HG02623 (cell line): ENCODE measurements around the gene OR10A6.

Experiments used
- ATAC-seq: cut with Tn5 transposase; IDR thresholded peaks from one replicate; pipeline ENCODE4 v1.9.1; 2021; ENCODE audit warnings: moderate library complexity; ENCODE audit not compliant: unreplicated experiment

OR10A6 gene, protein sequence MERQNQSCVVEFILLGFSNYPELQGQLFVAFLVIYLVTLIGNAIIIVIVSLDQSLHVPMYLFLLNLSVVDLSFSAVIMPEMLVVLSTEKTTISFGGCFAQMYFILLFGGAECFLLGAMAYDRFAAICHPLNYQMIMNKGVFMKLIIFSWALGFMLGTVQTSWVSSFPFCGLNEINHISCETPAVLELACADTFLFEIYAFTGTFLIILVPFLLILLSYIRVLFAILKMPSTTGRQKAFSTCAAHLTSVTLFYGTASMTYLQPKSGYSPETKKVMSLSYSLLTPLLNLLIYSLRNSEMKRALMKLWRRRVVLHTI

DNA sequence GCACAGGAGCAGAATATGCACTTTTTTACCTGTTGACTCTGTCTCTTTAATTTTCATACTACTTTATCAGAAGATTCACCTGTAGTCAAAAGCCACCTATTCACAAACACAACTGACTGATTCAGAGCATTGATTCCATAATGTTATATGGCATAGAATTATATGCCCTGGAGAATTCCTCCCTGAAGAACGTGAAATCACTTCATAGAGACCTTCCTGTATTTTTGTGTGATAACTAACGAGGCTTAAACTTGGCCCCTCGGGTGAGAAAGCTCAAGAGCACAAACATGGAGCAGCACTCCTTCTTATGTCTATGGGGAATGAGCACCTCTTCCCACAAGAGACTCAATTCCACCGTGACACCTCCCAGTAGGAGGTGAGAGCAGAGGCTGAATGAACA is at the start of gene OR10A6:
OR10A6 (minus strand) TSS at position 101 of the 400 bp plus-strand sequence. CDS start 2,606 bp downstream, outside the sequence.
- ATAC-seq, result no peak

DNA sequence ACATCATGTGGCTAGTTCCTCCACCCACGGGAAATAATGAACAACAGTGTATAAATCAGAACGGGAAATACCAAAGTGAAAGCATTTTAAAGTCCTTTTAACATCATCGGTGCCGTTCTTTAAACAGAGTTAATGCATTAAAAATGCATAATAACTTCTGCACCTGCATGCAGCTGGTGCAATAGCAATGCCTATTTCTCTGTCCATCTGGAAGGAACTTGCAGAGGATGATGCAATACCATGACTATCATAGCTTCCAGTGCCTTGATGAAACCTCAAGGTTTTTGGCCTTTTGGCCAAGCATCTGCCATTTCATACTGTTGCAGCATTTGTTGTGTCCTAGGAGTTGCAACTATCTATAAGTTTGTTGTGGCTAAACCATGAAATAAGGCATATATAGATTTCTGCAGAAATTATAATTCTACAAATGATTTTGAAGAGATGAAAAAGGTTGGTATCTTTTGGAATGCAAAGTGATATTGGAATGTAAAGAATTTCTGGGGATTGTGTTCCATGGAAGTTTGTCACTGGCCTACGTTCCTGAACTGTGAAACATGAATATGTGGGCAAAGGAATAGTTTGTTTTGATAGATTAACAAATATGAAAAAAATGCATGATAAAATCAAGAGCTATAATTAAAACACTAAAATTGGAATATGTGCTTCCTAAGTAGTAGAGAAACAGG is 46.3 kb upstream of the OR10A6 start:
- no peak for ATAC-seq

DNA sequence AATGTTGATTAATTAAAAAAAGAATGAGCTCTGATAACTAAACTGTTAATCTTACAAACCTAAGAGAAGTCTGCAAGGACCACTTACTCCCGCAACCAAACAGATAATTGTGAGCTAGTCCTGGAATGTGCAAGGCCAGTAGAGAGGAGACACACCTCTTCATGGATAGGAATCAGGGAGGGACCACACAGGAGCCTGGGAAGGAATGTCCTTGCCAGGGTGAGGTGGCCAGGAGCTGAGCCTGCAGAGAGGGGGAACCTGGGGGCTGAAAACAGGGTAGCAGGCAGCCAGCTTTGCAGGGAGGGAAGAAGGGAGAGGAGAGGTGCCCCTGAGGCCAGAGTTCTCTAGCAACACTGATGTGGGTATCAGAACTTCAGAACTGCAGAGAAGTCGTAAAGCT is 43.6 kb upstream of the OR10A6 start:
- no peak for ATAC-seq

DNA sequence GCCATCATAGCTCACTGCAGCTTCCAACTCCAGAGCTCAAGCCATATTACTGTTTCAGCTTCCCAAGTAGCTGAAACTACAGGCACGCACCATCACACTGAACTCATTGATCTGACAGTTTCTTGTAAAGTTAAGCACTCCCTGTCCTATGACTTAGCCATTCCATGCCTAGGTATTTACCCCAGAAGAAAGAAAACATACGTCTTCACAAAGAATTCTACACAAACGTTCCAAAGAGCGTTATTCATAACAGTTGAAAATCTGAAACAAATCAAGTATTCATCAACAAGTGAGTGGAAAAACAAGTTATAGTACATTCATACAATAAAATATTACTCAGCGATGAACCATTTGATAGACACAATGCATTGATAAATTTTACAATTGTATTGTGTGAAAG is 41.9 kb upstream of the OR10A6 start:
- no peak for ATAC-seq

DNA sequence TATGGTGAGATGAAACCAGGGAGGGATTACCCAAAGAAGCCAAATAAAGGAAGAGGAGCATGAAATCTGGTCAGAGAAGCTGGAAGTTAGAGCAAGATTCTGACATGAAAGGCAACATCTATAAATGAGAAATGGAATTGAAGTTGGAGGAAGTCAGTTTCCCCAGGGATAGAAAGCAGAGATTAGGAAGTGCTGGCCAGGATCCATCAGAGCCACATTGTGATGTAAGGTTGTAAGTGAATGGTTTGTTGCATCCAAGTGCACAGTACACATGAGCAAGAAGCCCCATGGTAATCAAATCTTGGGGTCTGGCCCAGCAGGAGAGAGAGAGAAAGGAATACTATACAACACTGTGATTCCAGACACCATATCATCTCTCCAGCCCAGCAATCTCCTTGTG is 40.8 kb upstream of the OR10A6 start:
- no peak for ATAC-seq

DNA sequence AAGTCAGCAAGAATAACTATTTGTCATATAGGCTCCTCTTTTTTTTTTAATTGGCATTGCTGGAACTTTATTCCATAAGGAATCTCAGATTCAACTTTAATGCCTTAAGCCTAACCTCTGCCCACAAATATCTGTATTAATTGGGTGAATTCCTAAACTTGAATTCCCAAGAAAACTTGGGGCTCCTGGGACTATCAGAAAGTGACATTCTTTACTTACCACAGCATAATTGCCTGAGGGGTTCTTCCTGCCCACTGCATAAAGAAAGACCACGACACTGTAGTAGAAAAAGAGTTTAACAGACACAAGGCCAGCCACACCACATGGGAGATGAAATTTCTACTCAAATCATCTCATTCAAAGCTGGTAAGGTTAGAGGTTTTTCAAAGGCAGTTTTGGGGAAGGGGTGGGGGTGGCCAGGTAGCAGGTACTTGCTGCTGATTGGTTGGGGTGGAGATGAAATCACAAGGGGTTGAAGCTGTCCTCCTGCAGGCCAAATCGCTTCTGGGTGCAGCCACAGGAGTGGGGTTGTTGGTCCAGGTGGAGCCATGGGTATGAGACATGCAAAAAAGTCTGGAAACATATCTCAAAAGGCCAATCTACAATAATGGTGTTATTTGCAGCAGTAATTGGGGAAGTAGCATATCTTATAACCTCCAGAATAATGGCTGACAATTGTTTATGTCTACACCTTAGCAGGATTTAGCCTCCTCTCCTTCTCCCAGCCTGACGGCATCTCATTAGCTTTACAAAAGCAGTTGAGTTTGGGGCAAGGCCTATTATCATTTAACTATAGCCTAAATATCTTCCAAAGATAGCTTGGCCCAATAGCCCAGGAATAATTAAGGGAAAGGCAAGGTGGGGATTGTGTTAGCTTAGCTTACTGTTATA is 38.9 kb upstream of the OR10A6 start:
- no peak for ATAC-seq

DNA sequence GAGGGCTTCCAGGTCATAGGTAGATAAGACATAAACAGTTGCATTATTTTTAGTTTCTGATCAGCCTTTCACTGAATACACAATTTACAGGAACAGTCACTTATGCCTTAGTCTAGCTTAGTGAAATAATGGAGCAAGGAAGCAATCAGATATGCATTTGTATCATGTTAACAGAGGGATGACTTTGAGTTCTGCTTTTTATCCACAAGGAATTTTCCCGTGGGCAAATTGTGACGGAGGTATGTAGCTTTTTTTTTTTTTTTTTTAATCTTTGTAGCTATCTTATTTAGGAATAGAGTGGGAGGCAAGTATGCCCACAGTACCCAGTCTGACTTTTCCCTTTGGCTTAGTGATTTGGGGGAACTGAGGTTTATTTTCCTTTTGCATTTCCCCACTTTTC is 37.6 kb upstream of the OR10A6 start:
- no peak for ATAC-seq

DNA sequence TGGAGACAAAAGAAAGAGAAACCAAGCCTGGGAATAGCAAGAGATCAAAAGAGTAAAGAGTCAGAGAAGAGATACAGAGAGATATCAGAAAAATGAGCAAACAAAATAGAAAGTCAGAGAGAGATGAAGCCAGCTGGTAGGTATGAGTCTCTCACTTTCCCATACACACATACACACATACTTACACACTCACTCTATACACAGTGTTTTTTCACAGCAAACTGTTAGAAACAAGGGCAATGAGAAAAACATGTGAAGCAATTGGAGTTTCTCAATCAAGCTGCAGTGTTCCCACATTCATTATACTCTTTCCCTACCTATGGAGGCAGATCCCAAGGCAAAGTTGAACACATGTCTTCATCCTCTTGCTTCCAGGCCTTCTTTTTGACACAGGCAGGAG is 36.8 kb upstream of the OR10A6 start:
- no peak for ATAC-seq

DNA sequence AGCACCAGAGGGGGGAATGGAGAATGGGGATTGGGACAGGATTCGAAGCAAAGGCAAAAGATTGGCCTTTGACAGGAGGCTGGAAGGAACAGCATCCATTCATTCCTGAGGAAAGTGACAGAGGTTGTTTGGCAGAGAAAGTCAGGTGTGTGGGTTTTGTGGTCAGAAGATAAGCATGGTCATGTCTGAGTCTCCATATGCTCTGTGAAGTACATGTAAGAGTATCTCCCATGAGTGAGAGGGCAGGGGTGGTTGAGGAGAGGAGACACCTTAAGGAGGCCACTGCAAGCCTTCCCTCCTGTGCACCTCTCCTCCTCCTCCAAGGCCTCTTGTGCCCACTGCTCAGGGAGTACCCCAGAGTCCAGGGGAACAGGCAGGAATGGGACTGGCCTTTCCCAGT is 36.0 kb upstream of the OR10A6 start:
- no peak for ATAC-seq

DNA sequence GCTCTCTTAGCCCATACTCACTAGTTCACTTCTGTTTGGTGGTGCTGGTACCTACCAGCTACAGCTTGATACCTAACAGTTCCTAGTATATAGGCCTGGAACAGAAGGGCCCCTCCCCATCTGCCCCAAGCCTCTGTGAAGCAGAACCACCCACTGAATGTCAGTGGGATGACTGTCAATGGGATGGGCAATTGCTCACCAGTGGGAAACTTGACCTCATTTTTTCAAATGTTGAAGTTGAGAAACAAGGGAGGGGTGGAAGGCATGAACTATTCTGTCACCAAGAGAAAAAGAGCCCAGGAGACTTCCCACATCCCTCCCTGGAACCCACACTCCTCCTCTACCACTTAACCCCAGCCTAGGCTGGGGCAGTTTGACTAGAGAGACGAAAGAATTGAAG is 34.3 kb upstream of the OR10A6 start, which contains the start of gene NLRP10:
NLRP10 (minus strand) TSS at position 62 of the 400 bp plus-strand sequence. CDS start 1,952 bp downstream, outside the sequence.
- ATAC-seq, result no peak

DNA sequence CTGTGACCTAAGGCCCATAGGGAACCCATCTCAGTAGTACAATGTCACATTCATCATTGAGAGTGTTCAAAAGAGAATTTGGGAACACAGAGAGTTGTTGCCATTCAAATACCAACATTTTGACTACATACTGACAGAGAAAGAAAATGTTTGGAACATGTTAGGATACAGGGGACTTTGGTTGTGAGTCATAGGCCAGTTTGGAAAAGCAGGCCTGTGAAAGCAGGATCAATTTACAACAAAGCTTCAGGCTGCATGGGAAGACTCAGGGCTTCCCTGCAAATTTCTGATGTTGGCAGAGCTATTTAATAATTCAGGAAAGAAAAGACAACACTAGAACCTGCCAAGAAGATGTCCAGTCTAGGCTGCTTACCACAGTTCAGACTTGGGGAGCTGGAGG is 33.8 kb upstream of the OR10A6 start:
- no peak for ATAC-seq

DNA sequence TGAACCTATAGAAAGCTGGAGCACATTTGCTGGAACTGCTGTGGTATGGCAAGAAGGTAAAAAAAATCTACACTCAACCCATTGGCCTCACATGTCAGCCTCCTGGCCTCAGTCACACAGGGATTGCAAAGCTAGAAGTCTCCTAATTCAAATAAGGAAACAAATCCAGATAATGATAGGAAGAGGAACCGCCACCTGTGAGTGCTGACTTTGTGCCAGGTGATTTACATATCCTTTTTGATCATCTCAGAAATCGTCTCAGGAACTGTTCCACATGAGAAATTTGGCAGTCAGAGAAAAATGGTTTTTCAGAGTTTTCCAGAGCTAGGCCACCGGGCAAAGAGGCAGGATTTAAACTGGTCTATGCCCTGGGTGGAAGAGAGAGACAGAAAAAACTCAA is 33.2 kb upstream of the OR10A6 start:
- no peak for ATAC-seq

DNA sequence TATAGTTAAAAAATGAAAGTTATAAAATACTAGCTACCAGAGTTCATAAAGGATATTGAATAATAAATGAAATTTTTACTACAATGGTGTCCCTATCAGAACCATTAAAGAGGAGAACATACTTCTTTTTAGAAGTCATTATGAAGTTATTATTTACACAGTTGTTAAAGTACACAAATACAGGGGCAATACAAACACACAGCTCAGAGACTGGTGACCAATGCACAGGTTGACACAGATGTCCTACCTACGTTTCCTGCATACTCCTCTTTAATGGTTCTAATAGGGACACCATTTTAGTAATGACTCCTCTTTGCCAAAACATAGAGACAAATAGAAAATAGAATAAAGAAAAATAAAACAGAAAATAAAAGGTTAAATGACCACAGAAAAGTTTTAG is 24.1 kb upstream of the OR10A6 start:
- no peak for ATAC-seq

DNA sequence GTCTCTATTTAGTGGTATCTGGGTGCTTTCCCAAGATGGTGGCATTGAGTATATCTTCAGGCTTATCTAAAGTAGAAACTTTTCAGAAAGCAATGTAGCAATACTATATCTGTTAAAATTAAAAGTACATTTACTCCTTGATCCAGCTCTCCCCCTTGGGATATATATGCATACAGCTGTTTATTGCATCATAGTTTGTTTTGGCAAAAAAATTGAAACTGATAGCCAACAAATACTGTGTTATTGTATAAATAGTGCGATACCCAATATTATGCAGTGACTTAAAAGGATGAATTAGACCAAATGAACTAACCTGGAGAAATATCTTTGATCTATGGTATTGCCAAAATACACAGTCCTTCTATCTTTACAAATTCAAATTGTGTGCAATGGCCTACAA is 18.9 kb upstream of the OR10A6 start:
- no peak for ATAC-seq

DNA sequence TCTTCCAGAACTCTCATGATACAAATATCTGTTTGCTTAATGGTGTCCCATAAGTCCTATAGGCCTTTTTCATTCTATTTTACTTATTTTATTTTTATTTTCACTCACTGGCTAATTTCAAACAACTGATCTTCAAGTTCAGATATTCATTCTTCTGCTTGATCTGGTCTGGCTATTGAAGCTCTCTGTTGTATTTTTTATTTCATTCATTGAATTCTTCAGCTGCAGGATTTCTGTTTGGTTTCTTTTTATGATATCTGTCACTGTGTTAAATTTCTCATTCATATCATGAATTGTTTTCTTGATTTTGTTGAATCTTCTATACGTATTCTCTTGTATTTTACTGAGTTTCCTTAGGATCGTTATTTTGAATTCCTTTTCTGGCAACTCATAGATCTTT is 13.1 kb upstream of the OR10A6 start:
- ATAC-seq, result no peak

DNA sequence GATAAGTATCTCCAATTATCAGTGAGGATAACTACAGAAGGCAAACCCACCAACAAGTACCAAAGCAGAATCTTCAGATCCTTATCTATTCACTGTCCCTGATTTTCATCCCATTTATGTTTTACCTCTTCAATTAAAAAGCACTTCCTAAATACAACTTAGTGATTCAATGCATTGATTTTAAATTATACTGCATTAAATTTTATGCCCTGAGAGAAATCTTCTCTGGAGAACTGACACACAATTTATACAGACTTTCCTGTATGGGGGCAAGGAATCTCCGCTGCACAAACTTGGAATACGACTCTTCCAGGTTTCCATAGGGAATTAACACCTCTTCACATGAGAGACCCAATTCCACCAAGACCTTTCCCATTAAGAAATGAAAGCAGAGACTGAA is 10.5 kb upstream of the OR10A6 start, which contains the start of gene OR10A3:
OR10A3 (minus strand) TSS at position 101 of the 400 bp plus-strand sequence. CDS start 2,188 bp downstream, outside the sequence.
- no peak for ATAC-seq

DNA sequence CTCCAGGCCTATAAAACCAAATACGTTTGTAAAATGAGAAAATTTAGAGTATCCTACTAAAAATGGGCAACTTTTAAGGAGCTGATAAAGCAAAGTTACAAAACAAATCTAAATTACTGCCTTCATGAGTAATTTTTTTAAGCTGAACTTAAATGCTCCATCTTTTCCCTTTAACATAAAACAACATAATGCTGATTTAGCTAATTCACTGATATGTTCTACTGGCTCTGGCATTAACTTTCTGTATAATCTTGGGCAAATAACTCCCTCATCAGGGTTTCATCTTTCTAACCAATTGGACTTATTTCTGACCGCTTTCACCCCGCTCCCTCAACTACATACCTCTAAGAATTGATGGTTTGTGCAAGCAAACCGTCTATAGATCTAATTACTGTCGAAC is 10.1 kb upstream of the OR10A6 start:
- no peak for ATAC-seq

DNA sequence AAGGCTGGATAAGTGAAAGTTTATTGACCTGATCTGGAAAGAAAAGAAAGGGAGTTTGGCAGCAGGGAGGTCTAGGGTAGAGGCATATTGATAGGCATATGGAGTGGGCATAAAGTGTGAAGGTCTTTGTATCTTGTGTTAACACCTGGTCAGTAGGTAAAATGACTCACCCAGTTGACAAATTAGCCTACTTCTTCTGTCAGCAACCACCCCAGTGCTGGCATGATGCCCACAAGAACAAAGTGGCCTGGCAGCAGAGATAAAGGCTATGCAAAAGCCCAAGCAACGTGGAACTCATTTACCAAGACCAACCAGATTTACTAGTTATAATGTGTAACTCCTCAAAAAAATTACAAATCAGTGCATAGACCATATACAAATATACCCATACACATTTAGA is 5.5 kb upstream of the OR10A6 start:
- no peak for ATAC-seq

DNA sequence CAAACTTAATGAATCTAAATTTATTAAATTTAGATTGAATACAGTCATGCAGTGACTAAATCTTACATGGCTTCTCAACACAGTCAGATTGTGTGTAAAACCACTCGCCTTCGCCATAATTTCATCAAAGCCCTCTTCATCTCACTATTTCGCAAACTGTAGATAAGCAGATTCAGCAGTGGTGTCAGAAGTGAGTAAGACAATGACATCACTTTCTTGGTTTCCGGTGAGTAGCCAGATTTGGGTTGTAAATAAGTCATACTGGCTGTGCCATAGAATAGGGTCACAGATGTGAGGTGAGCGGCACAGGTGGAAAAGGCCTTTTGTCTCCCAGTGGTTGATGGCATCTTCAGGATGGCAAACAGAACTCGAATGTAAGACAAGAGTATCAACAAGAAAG is 3.4 kb downstream of the OR10A6 start:
- no peak for ATAC-seq

DNA sequence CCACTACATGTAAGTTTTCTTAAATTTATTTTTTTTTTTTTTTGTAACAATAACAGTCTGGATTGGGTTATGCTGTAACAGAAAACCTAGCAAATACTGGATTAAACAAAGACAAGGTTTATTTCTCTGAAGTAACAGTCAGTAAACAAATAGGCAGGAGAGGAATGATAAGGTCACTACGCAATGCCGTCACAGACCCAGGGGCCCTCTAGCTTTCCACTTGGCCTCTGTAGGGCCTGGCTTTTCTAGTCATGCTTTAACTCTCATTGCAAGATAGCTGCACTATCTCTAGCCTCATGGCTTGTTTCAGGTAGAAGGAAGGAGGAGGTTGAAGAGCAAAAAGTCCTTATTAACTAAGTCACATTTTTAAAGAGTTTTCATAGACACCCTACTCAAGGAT is 6.5 kb downstream of the OR10A6 start:
- no peak for ATAC-seq

DNA sequence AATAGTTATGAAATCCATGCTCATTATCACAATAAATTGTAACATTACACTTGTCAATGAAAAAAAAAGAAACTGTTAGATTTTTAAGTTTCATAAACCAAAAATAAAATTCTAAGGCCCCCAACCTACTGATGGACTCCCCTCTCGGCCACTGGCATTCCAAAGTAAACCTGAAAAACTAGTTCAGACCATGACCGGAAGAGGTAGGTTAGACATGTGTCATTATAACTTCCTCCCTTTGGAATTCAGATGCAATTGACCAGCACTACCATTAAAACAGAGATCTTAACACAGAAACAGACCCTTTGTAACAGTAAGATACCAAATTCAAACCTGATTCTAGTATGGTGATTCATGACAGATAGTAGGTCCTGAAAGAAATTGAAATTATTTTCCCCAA is 12.9 kb downstream of the OR10A6 start:
- no peak for ATAC-seq
